HG02981 (cell line): ENCODE results near the gene KDM2A.
"Not testable (repeated sequence)": the region's sequence is repeated elsewhere in the genome, so short reads cannot be mapped to it uniquely, and the experiment has no call there.

Experiments
- ATAC-seq: cut with Tn5 transposase; IDR thresholded peaks from one replicate; pipeline ENCODE4 v1.9.1; 2021; ENCODE audit warnings: mild to moderate bottlenecking, moderate library complexity; ENCODE audit not compliant: unreplicated experiment

Gene KDM2A

GRCh38 chr11:67256477-67257135 lies 137.5 kb downstream of the KDM2A start:
- no peak for ATAC-seq

GRCh38 chr11:67260406-67260805 lies 141.3 kb downstream of the KDM2A start:
- ATAC-seq: no peak

- ATAC-seq: not testable (repeated sequence)
Measured at GRCh38 chr11:67260885-67261639, 142.0 kb downstream of the KDM2A start.

- no peak for ATAC-seq
Measured at GRCh38 chr11:67261640-67261945, 142.5 kb downstream of the KDM2A start.

GRCh38 chr11:67261946-67262681 lies 143.1 kb downstream of the KDM2A start:
- no peak for ATAC-seq

- ATAC-seq: no peak
Measured at GRCh38 chr11:67262731-67263675, 143.9 kb downstream of the KDM2A start.

- ATAC-seq: no peak
Measured at GRCh38 chr11:67264260-67264659, 145.2 kb downstream of the KDM2A start.

- ATAC-seq: no peak
Measured at GRCh38 chr11:67264877-67265632, 146.0 kb downstream of the KDM2A start.

- peak; percentile 44 for ATAC-seq
Measured at GRCh38 chr11:67265633-67266448, 146.8 kb downstream of the KDM2A start.

- peak; percentile 15 for ATAC-seq
Measured at GRCh38 chr11:67266449-67267187, 147.6 kb downstream of the KDM2A start, which contains the start of gene GRK2. TSS of gene GRK2 (plus strand) at chr11:67266473. CDS start at chr11:67266700, 227 bp downstream.

GRCh38 chr11:67267188-67268080 lies 148.4 kb downstream of the KDM2A start:
- no peak for ATAC-seq

GRCh38 chr11:67268081-67268961 lies 149.3 kb downstream of the KDM2A start:
- ATAC-seq: peak; percentile 37

- no peak for ATAC-seq
Measured at GRCh38 chr11:67268962-67269268, 149.9 kb downstream of the KDM2A start.

- ATAC-seq: no peak
Measured at GRCh38 chr11:67269401-67270255, 150.6 kb downstream of the KDM2A start.

- ATAC-seq: no peak
Measured at GRCh38 chr11:67270256-67271204, 151.5 kb downstream of the KDM2A start.
